CD4-positive, alpha-beta T cell treated with Interferon alpha-2 for 1 hour (primary cell): ENCODE data around the gene CAPNS1.
A peak's percentile ranks its signal among the peaks of the same experiment; 100 is the strongest.
"Not testable (repeated sequence)": the region's sequence is repeated elsewhere in the genome, so short reads cannot be mapped to it uniquely, and the experiment has no call there.

Experiments
- DNase-seq, 2 donors: peaks; one replicate each; pipeline ENCODE4 v3.0.0-alpha.2; 2020 to 2022

Gene CAPNS1

GRCh38 chr19:36114721-36115452, 25.0 kb upstream of the CAPNS1 start, which contains the start of gene POLR2I:
Gene POLR2I, minus strand, starts transcription at chr19:36114875. Its CDS starts 19 bp downstream, at chr19:36114856.
- DNase-seq, result peak; percentile 100

- peak in 1 of 2 donors; percentile 93 for DNase-seq
Measured at GRCh38 chr19:36115453-36116343, 24.2 kb upstream of the CAPNS1 start, which contains the start of gene TBCB. Gene TBCB, plus strand, starts transcription at chr19:36115468. Its CDS starts 93 bp downstream, at chr19:36115561.

GRCh38 chr19:36116344-36116637, 23.6 kb upstream of the CAPNS1 start:
- DNase-seq, result no peak

- no peak for DNase-seq
Measured at GRCh38 chr19:36120092-36120983, 19.5 kb upstream of the CAPNS1 start.

- no peak for DNase-seq
Measured at GRCh38 chr19:36120984-36121358, 18.9 kb upstream of the CAPNS1 start.

GRCh38 chr19:36121486-36122124, 18.3 kb upstream of the CAPNS1 start:
- no peak for DNase-seq

GRCh38 chr19:36125557-36125956, 14.3 kb upstream of the CAPNS1 start:
- no peak for DNase-seq

- DNase-seq, result no peak
Measured at GRCh38 chr19:36128392-36128736, 11.5 kb upstream of the CAPNS1 start.

- DNase-seq, result peak; percentile 34 to 55
Measured at GRCh38 chr19:36131221-36131620, 8.6 kb upstream of the CAPNS1 start.

GRCh38 chr19:36134867-36135266, 5.0 kb upstream of the CAPNS1 start:
- DNase-seq, result not testable (repeated sequence)

- DNase-seq, result no peak
Measured at GRCh38 chr19:36136964-36137686, 2.7 kb upstream of the CAPNS1 start.

GRCh38 chr19:36139120-36139472, 770 bp upstream of the CAPNS1 start:
- DNase-seq, result no peak

- peak in 1 of 2 donors; percentile 9 for DNase-seq
Measured at GRCh38 chr19:36140304-36141038, 605 bp downstream of the CAPNS1 start.

GRCh38 chr19:36141039-36141927, 1.4 kb downstream of the CAPNS1 start:
- peak; percentile 88 to 95 for DNase-seq

- no peak for DNase-seq
Measured at GRCh38 chr19:36142046-36142445, 2.2 kb downstream of the CAPNS1 start.

- no peak for DNase-seq
Measured at GRCh38 chr19:36142496-36142895, 2.6 kb downstream of the CAPNS1 start.

- no peak for DNase-seq
Measured at GRCh38 chr19:36144624-36145023, 4.8 kb downstream of the CAPNS1 start.

- no peak for DNase-seq
Measured at GRCh38 chr19:36149673-36150406, 10.0 kb downstream of the CAPNS1 start.

- no peak for DNase-seq
Measured at GRCh38 chr19:36150586-36150985, 10.7 kb downstream of the CAPNS1 start.
